Loucy (cell line): ENCODE measurements around the gene PBX1.

ENCODE experiments used
- H2AFZ ChIP-seq: fragments of 200-600 bp; sonication (generic); 2 replicates; pipeline ENCODE4 v1.6.0; 2016; ENCODE audit warnings: antibody characterized with exemption, mild to moderate bottlenecking, low read length, moderate library complexity
- H3F3A ChIP-seq: fragments of 200-600 bp; 2 replicates; pipeline ENCODE4 v1.6.0; 2016; ENCODE audit warnings: antibody characterized with exemption, low read depth, mild to moderate bottlenecking
- H3K27me3 ChIP-seq: fragments of 200-600 bp; sonication (generic); 2 replicates; pipeline ENCODE4 v1.6.1; 2014; ENCODE audit warnings: low read length, mild to moderate bottlenecking; ENCODE audit not compliant: insufficient read depth, poor library complexity, severe bottlenecking
- H3K36me3 ChIP-seq: fragments of 200-600 bp; sonication (generic); 2 replicates; pipeline ENCODE4 v1.6.1; 2016; ENCODE audit warnings: low read length; ENCODE audit not compliant: insufficient read depth
- H3K4me1 ChIP-seq: fragments of 200-600 bp; sonication (generic); 2 replicates; pipeline ENCODE4 v1.5.1; 2014; ENCODE audit warnings: low read length, mild to moderate bottlenecking; ENCODE audit not compliant: insufficient read depth, poor library complexity, severe bottlenecking
- H3K4me2 ChIP-seq: fragments of 200-600 bp; sonication (generic); 2 replicates; pipeline ENCODE4 v1.6.0; 2014; ENCODE audit warnings: antibody characterized with exemption, low read length, low read depth, mild to moderate bottlenecking; ENCODE audit not compliant: poor library complexity, severe bottlenecking
- H3K4me3 ChIP-seq: fragments of 200-600 bp; sonication (generic); 2 replicates; pipeline ENCODE4 v1.5.1; 2014; ENCODE audit warnings: low read length, mild to moderate bottlenecking, mixed read lengths; ENCODE audit not compliant: poor library complexity, severe bottlenecking
- H3K79me2 ChIP-seq: fragments of 200-600 bp; sonication (generic); 2 replicates; pipeline ENCODE4 v1.6.1; 2014; ENCODE audit warnings: low read length; ENCODE audit not compliant: insufficient read depth
- H3K9ac ChIP-seq: fragments of 200-600 bp; sonication (generic); 2 replicates; pipeline ENCODE4 v1.6.0; 2014; ENCODE audit warnings: mild to moderate bottlenecking, low read depth, low read length, moderate library complexity; ENCODE audit not compliant: poor library complexity, severe bottlenecking
- H3K9me2 ChIP-seq: fragments of 200-600 bp; sonication (generic); replicated peaks from 2 replicates; pipeline ENCODE4 v1.6.1; 2016; ENCODE audit warnings: low read depth, low read length, mixed read lengths
- H3K9me3 ChIP-seq: fragments of 200-600 bp; sonication (generic); 2 replicates; pipeline ENCODE4 v1.6.1; 2014; ENCODE audit warnings: mild to moderate bottlenecking, antibody characterized with exemption, low read length, low read depth; ENCODE audit not compliant: insufficient read depth
- H4K20me1 ChIP-seq: fragments of 200-600 bp; sonication (generic); 2 replicates; pipeline ENCODE4 v1.6.0; 2014; ENCODE audit warnings: antibody characterized with exemption, low read length, mild to moderate bottlenecking; ENCODE audit not compliant: insufficient read depth, poor library complexity, severe bottlenecking
- CTCF ChIP-seq: fragments of 200-600 bp; sonication (generic); conservative IDR thresholded peaks from 2 replicates; pipeline ENCODE4 v1.5.1; 2014; ENCODE audit warnings: mild to moderate bottlenecking, antibody characterized with exemption, low read length
- EZH2phosphoT487 ChIP-seq: fragments of 200-600 bp; IDR thresholded peaks from 2 replicates; pipeline ENCODE4 v1.6.1; 2018; ENCODE audit warnings: antibody characterized with exemption, mild to moderate bottlenecking, moderate library complexity, borderline replicate concordance

Gene PBX1

GRCh38 chr1:164678136-164678700 is 119.2 kb downstream of the PBX1 start:
- Histone ChIP-seq H2AFZ (no peak overlapping the region), H3K9me2 (no peaks in the 10 kb centered on the region), H3K4me2 (no peak overlapping the region), H3F3A (no peaks in the 10 kb centered on the region), H3K4me1 (no peaks in the 10 kb centered on the region), H3K79me2 (no peaks in the 10 kb centered on the region), H4K20me1 (no peaks in the 10 kb centered on the region), H3K36me3 (no peaks in the 10 kb centered on the region), H3K27me3 (no peaks in the 10 kb centered on the region), H3K9ac (no peak overlapping the region), H3K9me3 (no peaks in the 10 kb centered on the region), H3K4me3 (no peak overlapping the region)
- no peak for TF ChIP-seq CTCF
- TF ChIP-seq EZH2phosphoT487, result no peak

GRCh38 chr1:164682570-164682969 is 123.6 kb downstream of the PBX1 start:
- Histone ChIP-seq H3K9me2 (no peaks in the 10 kb centered on the region), H3K4me1 (peaks cover 4% of the 10 kb centered on the region), H4K20me1 (no peaks in the 10 kb centered on the region), H3F3A (no peaks in the 10 kb centered on the region), H3K9me3 (no peaks in the 10 kb centered on the region), H3K4me2 (no peak overlapping the region), H2AFZ (no peak overlapping the region), H3K9ac (no peak overlapping the region), H3K79me2 (no peaks in the 10 kb centered on the region), H3K4me3 (no peak overlapping the region), H3K36me3 (no peaks in the 10 kb centered on the region), H3K27me3 (no peaks in the 10 kb centered on the region)
- TF ChIP-seq CTCF, result no peak
- no peak for TF ChIP-seq EZH2phosphoT487

GRCh38 chr1:164683235-164683634 is 124.3 kb downstream of the PBX1 start:
- H3K9me3 ChIP-seq, result no peaks in the 10 kb centered on the region
- no peaks in the 10 kb centered on the region for H4K20me1 ChIP-seq
- H2AFZ ChIP-seq, result no peak overlapping the region
- TF ChIP-seq EZH2phosphoT487 (no peak), CTCF (no peak)
- H3K9me2 ChIP-seq, result no peaks in the 10 kb centered on the region
- no peaks in the 10 kb centered on the region for H3K36me3 ChIP-seq
- H3K27me3 ChIP-seq, result no peaks in the 10 kb centered on the region
- no peak overlapping the region for H3K4me3 ChIP-seq
- H3K9ac ChIP-seq, result no peak overlapping the region
- H3F3A ChIP-seq, result no peaks in the 10 kb centered on the region
- no peak overlapping the region for H3K4me2 ChIP-seq
- H3K4me1 ChIP-seq, result peaks cover 4% of the 10 kb centered on the region
- H3K79me2 ChIP-seq, result no peaks in the 10 kb centered on the region
